22Rv1 (cell line): ENCODE results near the gene L3MBTL4.
"Not testable (repeated sequence)": the region's sequence is repeated elsewhere in the genome, so short reads cannot be mapped to it uniquely, and the experiment has no call there.

Experiments used
- H3K27ac ChIP-seq: fragments of 450-650 bp; 2 replicates; pipeline ENCODE4 v1.5.1; 2017
- ZFX ChIP-seq: fragments of 450-650 bp; IDR thresholded peaks from 2 replicates; pipeline ENCODE4 v1.6.1; 2017; ENCODE audit warnings: antibody characterized with exemption, borderline replicate concordance
- TF ChIP-seq, protein P1 (sequence below): fragments of 450-650 bp; IDR thresholded peaks from 2 replicates; pipeline ENCODE4 v1.5.1; 2017; ENCODE audit warnings: mild to moderate bottlenecking

L3MBTL4 gene

DNA sequence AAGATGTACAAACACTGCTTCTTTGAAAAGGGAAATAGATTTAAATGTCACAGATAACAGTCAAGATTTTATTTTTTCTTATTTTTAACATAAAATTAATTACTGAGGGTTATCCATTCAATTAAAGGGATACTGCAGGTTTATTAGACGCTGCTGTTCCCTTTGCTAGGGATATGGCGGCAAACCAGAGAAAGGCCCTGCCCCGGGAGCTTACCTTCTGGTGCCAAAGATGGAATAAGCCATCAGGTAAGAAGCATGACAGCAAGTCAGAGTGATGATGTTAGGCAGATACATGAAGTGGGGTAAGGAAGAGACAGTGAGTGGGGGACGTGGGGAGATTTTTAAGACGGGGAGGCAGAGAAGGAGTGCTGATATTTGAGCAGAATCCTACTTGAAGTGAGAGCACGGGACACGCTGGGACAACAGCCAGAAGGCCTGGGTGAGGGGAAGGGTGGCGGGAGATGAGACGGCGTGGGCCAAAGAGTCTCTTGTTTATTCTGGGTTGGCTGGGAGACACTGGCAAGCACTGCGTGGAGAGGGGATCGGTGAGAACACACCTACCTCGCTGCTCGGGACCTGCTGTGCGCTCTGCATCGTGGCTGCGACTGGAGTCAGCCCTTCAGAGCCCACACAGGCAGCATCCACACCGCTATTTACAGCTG lies 268.9 kb downstream of the L3MBTL4 start:
- no peak overlapping the region for H3K27ac ChIP-seq
- TF ChIP-seq, protein P1, sequence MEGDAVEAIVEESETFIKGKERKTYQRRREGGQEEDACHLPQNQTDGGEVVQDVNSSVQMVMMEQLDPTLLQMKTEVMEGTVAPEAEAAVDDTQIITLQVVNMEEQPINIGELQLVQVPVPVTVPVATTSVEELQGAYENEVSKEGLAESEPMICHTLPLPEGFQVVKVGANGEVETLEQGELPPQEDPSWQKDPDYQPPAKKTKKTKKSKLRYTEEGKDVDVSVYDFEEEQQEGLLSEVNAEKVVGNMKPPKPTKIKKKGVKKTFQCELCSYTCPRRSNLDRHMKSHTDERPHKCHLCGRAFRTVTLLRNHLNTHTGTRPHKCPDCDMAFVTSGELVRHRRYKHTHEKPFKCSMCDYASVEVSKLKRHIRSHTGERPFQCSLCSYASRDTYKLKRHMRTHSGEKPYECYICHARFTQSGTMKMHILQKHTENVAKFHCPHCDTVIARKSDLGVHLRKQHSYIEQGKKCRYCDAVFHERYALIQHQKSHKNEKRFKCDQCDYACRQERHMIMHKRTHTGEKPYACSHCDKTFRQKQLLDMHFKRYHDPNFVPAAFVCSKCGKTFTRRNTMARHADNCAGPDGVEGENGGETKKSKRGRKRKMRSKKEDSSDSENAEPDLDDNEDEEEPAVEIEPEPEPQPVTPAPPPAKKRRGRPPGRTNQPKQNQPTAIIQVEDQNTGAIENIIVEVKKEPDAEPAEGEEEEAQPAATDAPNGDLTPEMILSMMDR: no peak
- no peak for TF ChIP-seq ZFX

DNA sequence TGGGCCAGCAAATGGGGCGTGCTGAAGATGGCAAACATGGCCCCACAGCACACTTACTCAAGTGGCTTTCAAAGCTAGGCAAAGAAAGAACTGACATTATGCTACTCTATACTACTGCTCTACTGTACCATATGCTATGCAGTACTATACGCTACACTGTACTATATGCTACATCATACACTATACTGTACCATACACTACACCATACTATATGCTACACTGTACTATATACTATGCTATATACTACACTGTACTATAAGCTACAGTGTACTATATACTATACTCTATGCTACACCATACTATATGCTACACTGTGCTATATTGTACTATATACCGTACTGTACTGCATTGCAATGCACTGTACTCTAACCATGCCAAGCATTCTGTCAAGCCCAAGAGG lies 275.7 kb downstream of the L3MBTL4 start:
- TF ChIP-seq ZFX: no peak
- TF ChIP-seq, protein P1: no peak
- H3K27ac ChIP-seq: no peak overlapping the region

DNA sequence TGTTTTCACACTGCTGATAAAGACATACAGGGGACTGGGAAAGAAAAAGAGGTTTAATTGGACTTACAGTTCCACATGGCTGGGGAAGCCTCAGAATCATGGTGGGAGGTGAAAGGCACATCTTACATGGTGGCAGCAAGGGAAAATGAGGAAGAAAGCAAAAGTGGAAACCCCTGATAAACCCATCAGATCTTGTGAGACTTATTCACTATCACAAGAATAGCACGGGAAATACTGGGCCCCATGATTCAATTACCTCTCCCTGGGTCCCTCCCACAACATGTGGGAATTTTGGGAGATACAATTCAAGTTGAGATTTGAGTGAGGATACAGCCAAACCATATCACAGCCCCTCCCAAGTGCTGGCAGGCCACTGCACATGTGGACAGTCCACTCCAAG lies 278.8 kb downstream of the L3MBTL4 start:
- not testable (repeated sequence) for H3K27ac ChIP-seq

DNA sequence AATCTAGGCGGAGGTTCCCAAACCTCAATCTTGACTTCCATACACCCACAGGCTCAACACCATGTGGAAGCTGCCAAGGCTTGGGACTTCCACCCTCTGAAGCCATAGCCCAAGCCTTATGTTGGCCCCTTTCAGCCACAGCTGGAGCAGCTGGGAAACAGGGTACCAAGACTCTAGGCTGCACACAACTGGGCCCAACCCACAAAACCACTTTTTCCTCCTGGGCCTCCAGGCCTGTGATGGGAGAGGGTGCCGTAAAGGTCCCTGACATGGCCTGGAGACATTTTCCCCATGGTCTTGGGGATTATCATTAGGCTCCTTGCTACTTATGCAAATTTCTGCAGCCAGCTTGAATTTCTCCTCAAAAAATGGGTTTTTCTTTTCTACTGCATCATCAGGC lies 279.7 kb downstream of the L3MBTL4 start:
- not testable (repeated sequence) for H3K27ac ChIP-seq

DNA sequence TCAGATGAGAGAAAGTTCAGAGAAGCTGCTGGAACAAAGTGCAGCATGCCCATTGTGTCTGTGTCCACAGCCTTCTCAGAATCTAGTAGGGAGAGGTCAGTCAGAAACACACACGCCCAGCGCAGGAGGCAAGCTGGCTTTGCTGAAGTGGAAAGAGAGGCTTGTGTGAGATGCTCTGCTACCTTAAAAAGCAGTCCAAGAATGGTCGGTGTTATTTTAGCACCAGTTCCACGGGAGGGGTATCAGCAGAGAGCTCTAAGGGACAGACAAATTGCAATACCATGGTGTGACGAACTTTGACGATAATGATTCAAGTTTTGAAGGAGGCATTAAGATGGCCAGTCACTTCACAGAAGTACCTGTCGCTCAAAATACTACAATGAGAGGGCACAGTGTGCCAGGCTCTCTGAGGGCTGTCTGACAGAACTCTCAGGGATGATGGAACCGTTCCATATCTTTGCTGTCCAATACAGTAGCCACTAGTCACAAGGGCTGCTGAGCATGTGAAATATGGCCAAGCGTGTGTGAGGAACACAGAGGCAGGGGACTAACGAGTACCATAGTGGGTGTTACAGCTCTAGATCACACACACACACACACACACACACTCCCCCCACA lies 281.9 kb downstream of the L3MBTL4 start:
- H3K27ac ChIP-seq: no peak overlapping the region
- TF ChIP-seq ZFX: no peak
- TF ChIP-seq, protein P1: no peak

DNA sequence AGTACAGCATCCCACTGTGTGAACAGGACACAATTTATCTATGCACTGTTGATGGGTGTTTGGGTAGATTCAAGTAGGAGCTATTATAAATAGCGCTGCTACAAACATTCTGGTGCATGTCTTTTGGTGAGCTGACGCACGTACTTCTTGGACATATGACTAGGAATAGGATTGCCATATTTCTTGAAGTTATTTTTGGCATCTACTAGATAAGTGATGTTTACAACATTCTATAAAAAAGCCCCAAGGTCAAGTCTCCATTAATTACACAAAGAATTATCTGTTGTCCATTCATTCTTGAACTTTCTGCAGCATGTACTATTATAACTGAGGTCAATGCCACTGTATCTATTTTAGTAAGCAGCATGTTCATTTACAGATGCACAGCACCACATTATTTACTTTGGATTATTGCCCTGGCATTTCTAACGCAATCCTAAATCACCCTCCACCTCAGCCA lies 293.9 kb downstream of the L3MBTL4 start:
- no peak for TF ChIP-seq ZFX
- TF ChIP-seq, protein P1: no peak
- no peak overlapping the region for H3K27ac ChIP-seq

DNA sequence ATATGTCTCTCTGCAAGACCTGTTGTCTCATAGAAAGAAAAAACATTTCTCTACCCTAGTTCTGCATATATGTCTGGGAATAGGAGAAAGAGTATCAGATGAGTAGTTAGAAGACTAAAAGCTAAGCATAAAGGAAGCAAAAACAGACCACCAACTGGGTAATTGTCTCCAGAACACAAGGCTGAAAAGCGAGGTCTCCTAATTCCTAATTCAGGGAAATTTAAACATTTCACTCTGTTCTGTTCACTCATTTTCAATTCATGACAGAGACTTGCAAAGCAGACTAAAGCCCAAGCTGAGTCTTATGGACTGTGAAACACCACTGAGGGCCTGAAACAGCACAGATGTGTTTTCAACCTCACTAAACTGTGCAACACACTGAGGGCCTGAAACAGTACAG lies 294.9 kb downstream of the L3MBTL4 start:
- no peak for TF ChIP-seq ZFX
- TF ChIP-seq, protein P1: no peak

DNA sequence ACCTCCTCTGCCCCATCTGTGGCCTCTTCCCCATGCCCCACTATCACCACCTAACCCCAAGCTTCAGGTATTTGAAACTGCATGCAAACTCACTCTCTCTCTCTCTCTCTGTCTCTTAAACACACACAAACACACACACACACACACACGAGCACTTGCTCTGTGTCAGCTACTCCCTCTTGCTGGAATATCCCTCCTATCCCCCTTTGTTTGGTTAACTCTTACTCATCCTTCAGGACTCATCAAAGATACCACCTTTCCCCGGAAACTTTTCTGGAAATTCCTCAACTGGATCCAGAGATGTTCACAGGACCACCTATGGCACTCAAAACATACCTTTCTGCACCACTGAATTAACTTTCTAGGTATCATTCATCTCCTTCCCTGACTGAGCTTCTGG lies 296.6 kb downstream of the L3MBTL4 start:
- no peak for TF ChIP-seq ZFX
- TF ChIP-seq, protein P1: no peak
- no peak overlapping the region for H3K27ac ChIP-seq

More for the DNA sequence above, 294.9 kb downstream of the L3MBTL4 start:
- H3K27ac ChIP-seq: no peak overlapping the region
